H1 (cell line): Measurements from ENCODE around the gene PTGES2. TPM values are rescaled to one million over a fixed set of nuclear protein-coding genes. Genes with fewer than 3 reads are reported as not detected.

ENCODE experiments used
- CTCF ChIA-PET: fragments of 300-600 bp; sonication (Branson Sonifier 250); formaldehyde crosslinking; loops from one replicate; lab custom pipeline; 2021; ENCODE audit not compliant: partially characterized antibody; lab: Charles Lee
- POLR2A ChIA-PET: fragments of 300-600 bp; sonication (Branson Sonifier 250); formaldehyde crosslinking; loops from one replicate; lab custom pipeline; 2021; ENCODE audit warnings: inconsistent platforms; ENCODE audit not compliant: partially characterized antibody; lab: Charles Lee
- DNase-seq, 2 experiments: peaks; one replicate each; pipeline versions ENCODE4 v3.0.0 to v3.0.0-alpha.2; 2010 to 2022; ENCODE audit warnings: low spot score in 2 of 2, low read depth in 1 of 2, mixed read lengths in 1 of 2
- FAIRE-seq: peaks from 2 replicates; lab custom pipeline; 2011; peaks lifted over from hg19 to GRCh38; lab: Jason Lieb, UNC
- H2AFZ ChIP-seq: 2 replicates; pipeline ENCODE4 v1.8.1; 2012; ENCODE audit warnings: low read length, inconsistent platforms
- H2AK5ac ChIP-seq: 2 replicates; pipeline ENCODE4 v1.6.1; 2013; ENCODE audit warnings: low read depth, low read length
- H2BK120ac ChIP-seq: replicated peaks from 2 replicates; pipeline ENCODE3; 2013; ENCODE audit warnings: low read depth, low read length, inconsistent platforms
- H2BK12ac ChIP-seq: 2 replicates; pipeline ENCODE4 v1.6.1; 2013; ENCODE audit warnings: low read depth, low read length
- H2BK15ac ChIP-seq: 2 replicates; pipeline ENCODE4 v1.6.1; 2013; ENCODE audit warnings: low read length
- H2BK20ac ChIP-seq: 2 replicates; pipeline ENCODE4 v1.6.1; 2013; ENCODE audit warnings: low read length
- H2BK5ac ChIP-seq: 2 replicates; pipeline ENCODE4 v1.6.1; 2013; ENCODE audit warnings: low read depth, low read length
- H3K14ac ChIP-seq: 2 replicates; pipeline ENCODE4 v1.6.1; 2013; ENCODE audit warnings: inconsistent platforms; ENCODE audit not compliant: insufficient read length
- H3K18ac ChIP-seq: 2 replicates; pipeline ENCODE4 v1.6.1; 2013; ENCODE audit warnings: low read length; ENCODE audit errors: extremely low read depth
- H3K23ac ChIP-seq: 2 replicates; pipeline ENCODE4 v1.6.1; 2013; ENCODE audit warnings: inconsistent platforms; ENCODE audit not compliant: insufficient read length
- H3K23me2 ChIP-seq: 2 replicates; pipeline ENCODE4 v1.6.1; 2013; ENCODE audit warnings: low read depth, low read length
- H3K27ac ChIP-seq: 2 replicates; pipeline ENCODE4 v1.6.1; 2011; ENCODE audit warnings: low read depth, low read length, inconsistent platforms
- H3K27me3 ChIP-seq, 4 experiments: replicated peaks in 1 of 4; 1 replicate in 1 of 4; 2 replicates in 3 of 4; pipeline versions ENCODE4 v1.6.1 to v1.8.1; 2011 to 2013; ENCODE audit warnings: low read length in 3 of 4, mild to moderate bottlenecking in 3 of 4, inconsistent platforms in 2 of 4, mixed read lengths in 2 of 4, moderate library complexity in 1 of 4; ENCODE audit not compliant: control insufficient read depth in 3 of 4, insufficient read depth in 3 of 4; ENCODE audit errors: extremely low read depth in 1 of 4
- H3K36me3 ChIP-seq, 4 experiments: 2 replicates each; pipeline versions ENCODE4 v1.6.1 to v1.8.1; 2011 to 2013; ENCODE audit warnings: mild to moderate bottlenecking in 4 of 4, low read length in 3 of 4, moderate library complexity in 2 of 4, control low read depth in 1 of 4, inconsistent platforms in 1 of 4; ENCODE audit not compliant: insufficient read depth in 4 of 4, control insufficient read depth in 2 of 4
- H3K4ac ChIP-seq: replicated peaks from 2 replicates; pipeline ENCODE3; 2013; ENCODE audit warnings: low read length, low read depth, mixed read lengths, inconsistent platforms; ENCODE audit not compliant: insufficient read length
- H3K4me1 ChIP-seq, 4 experiments: replicated peaks in 1 of 4; 1 replicate in 1 of 4; 2 replicates in 3 of 4; pipeline versions ENCODE4 v1.6.1 to v1.8.1; 2011 to 2013; ENCODE audit warnings: low read length in 3 of 4, inconsistent platforms in 2 of 4, mixed read lengths in 1 of 4; ENCODE audit not compliant: insufficient read depth in 4 of 4, control insufficient read depth in 3 of 4
- H3K4me2 ChIP-seq, 2 experiments: 2 replicates each; pipeline versions ENCODE4 v1.6.1 to v1.8.1; 2011 to 2013; ENCODE audit warnings: low read depth in 2 of 2, low read length in 2 of 2, control low read depth in 1 of 2, inconsistent platforms in 1 of 2, mild to moderate bottlenecking in 1 of 2; ENCODE audit not compliant: insufficient read depth in 1 of 2
- H3K4me3 ChIP-seq, 4 experiments: fragments of 200-600, 300-600 bp in 1 of 4; sonication (generic), shearing (Covaris generic), sonication (Bioruptor Twin) in 1 of 4; 2 replicates each; pipeline versions ENCODE4 v1.5.1 to v1.8.1; 2011 to 2016; ENCODE audit warnings: low read length in 4 of 4, low read depth in 3 of 4, control low read depth in 2 of 4, inconsistent platforms in 2 of 4, mild to moderate bottlenecking in 2 of 4, mixed read lengths in 1 of 4, moderate library complexity in 1 of 4; ENCODE audit not compliant: insufficient read depth in 2 of 4; ENCODE audit errors: extremely low read depth in 1 of 4
- H3K56ac ChIP-seq: replicated peaks from 2 replicates; pipeline ENCODE3; 2013; ENCODE audit warnings: low read depth, mild to moderate bottlenecking, mixed read lengths, low read length, inconsistent platforms; ENCODE audit not compliant: insufficient read length
- H3K79me1 ChIP-seq: 2 replicates; pipeline ENCODE4 v1.6.1; 2013; ENCODE audit warnings: low read depth, low read length, control low read depth
- H3K79me2 ChIP-seq, 2 experiments: 2 replicates each; pipeline versions ENCODE4 v1.6.1 to v1.8.1; 2012 to 2013; ENCODE audit warnings: low read length in 2 of 2, mild to moderate bottlenecking in 2 of 2, inconsistent platforms in 1 of 2; ENCODE audit not compliant: insufficient read depth in 2 of 2, control insufficient read depth in 1 of 2
- H3K9ac ChIP-seq, 4 experiments: replicated peaks in 1 of 4; 1 replicate in 1 of 4; 2 replicates in 3 of 4; pipeline versions ENCODE4 v1.6.1 to v1.8.1; 2011 to 2013; ENCODE audit warnings: low read depth in 3 of 4, low read length in 3 of 4, control low read depth in 2 of 4, mild to moderate bottlenecking in 2 of 4, moderate library complexity in 2 of 4, inconsistent platforms in 1 of 4; ENCODE audit errors: extremely low read depth in 1 of 4
- H3K9me3 ChIP-seq, 2 experiments: 2 replicates each; pipeline versions ENCODE4 v1.6.1 to v1.8.1; 2012 to 2013; ENCODE audit warnings: mild to moderate bottlenecking in 2 of 2, moderate library complexity in 2 of 2, control low read depth in 1 of 2, inconsistent platforms in 1 of 2, low read depth in 1 of 2, low read length in 1 of 2, mixed read lengths in 1 of 2; ENCODE audit not compliant: insufficient read depth in 2 of 2
- H4K20me1 ChIP-seq, 2 experiments: replicated peaks in 1 of 2; 2 replicates each; pipeline versions ENCODE3 to v1.8.1; 2011 to 2013; ENCODE audit warnings: inconsistent platforms in 2 of 2, low read length in 2 of 2, mild to moderate bottlenecking in 1 of 2; ENCODE audit not compliant: insufficient read depth in 2 of 2, control insufficient read depth in 1 of 2
- H4K5ac ChIP-seq: 2 replicates; pipeline ENCODE4 v1.6.1; 2013; ENCODE audit warnings: low read length, low read depth, mixed read lengths, inconsistent platforms; ENCODE audit not compliant: insufficient read length
- H4K8ac ChIP-seq: 2 replicates; pipeline ENCODE4 v1.8.0; 2013; ENCODE audit warnings: mild to moderate bottlenecking, moderate library complexity, low read length, inconsistent platforms; ENCODE audit not compliant: insufficient read depth; ENCODE audit errors: extremely low read depth
- H4K91ac ChIP-seq: replicated peaks from 2 replicates; pipeline ENCODE3; 2013; ENCODE audit warnings: low read length, mixed read lengths, inconsistent platforms; ENCODE audit not compliant: insufficient read length
- CHD1 ChIP-seq: IDR thresholded peaks from 2 replicates; pipeline ENCODE4 v1.6.1; 2012; ENCODE audit warnings: low read depth, low read length, improper control_type of control experiment
- CHD2 ChIP-seq: IDR thresholded peaks from 2 replicates; pipeline ENCODE4 v1.6.1; 2012; ENCODE audit warnings: low read length, improper control_type of control experiment
- HDAC6 ChIP-seq: IDR thresholded peaks from one replicate; pipeline ENCODE4 v1.7.1; 2012; ENCODE audit warnings: low read depth, mild to moderate bottlenecking, inconsistent platforms, low read length, moderate library complexity
- KDM5A ChIP-seq: fragments of 200-600 bp; IDR thresholded peaks from 2 replicates; pipeline ENCODE4 v1.7.1; 2012; ENCODE audit warnings: mild to moderate bottlenecking, low read length, inconsistent platforms, mixed read lengths
- NRF1 ChIP-seq: IDR thresholded peaks from 2 replicates; pipeline ENCODE4 v1.6.1; 2011; ENCODE audit warnings: mild to moderate bottlenecking, low read depth, low read length, improper control_type of control experiment
- POU5F1 ChIP-seq: IDR thresholded peaks from 2 replicates; pipeline ENCODE4 v1.6.1; 2011; ENCODE audit warnings: low read depth, mild to moderate bottlenecking, low read length, moderate library complexity
- SIX5 ChIP-seq: IDR thresholded peaks from 2 replicates; pipeline ENCODE4 v1.6.1; 2011; ENCODE audit warnings: mild to moderate bottlenecking, low read depth, low read length
- SRF ChIP-seq: IDR thresholded peaks from 2 replicates; pipeline ENCODE4 v1.6.1; 2011; ENCODE audit warnings: mild to moderate bottlenecking, low read depth, low read length, moderate library complexity
- TAF1 ChIP-seq: IDR thresholded peaks from 2 replicates; pipeline ENCODE4 v1.6.1; 2011; ENCODE audit warnings: mild to moderate bottlenecking, low read depth, low read length
- TAF7 ChIP-seq: optimal IDR thresholded peaks from 2 replicates; pipeline ENCODE3; 2011; ENCODE audit warnings: low read depth, mild to moderate bottlenecking, inconsistent platforms, low read length, moderate library complexity, borderline replicate concordance
- YY1 ChIP-seq: IDR thresholded peaks from 2 replicates; pipeline ENCODE4 v1.6.1; 2011; ENCODE audit warnings: low read depth, mild to moderate bottlenecking, low read length
- WGBS, 2 experiments: shearing (Covaris generic) in 1 of 2; methylation state at CpG; one replicate each; pipeline versions ENCODE4 v1.1.6 to v1.1.7; 2013 to 2015; ENCODE audit warnings: low lambda C conversion rate in 2 of 2, mixed read lengths in 2 of 2, inconsistent platforms in 1 of 2, low coverage in 1 of 2, missing lambda C conversion rate in 1 of 2; ENCODE audit not compliant: insufficient replicate concordance in 2 of 2, insufficient coverage in 1 of 2, insufficient read length in 1 of 2; ENCODE audit errors: extremely low coverage in 1 of 2, missing lambda C conversion rate in 1 of 2; 5-methylcytosine and 5-hydroxymethylcytosine counted together
- polyA plus RNA-seq, 7 experiments: library from polyadenylated mRNA; depleted of rRNA in 3 of 7; stranded (reverse) in 5 of 7; unstranded in 2 of 7; fragments of >200 nt in 5 of 7; fragments of 200-250 nt in 2 of 7; gene quantifications; 1 replicate in 5 of 7; 2 replicates in 1 of 7; 4 replicates in 1 of 7; pipeline versions ENCODE4 v1.2.1 to v1.2.3, GENCODE V29; 2011 to 2013; ENCODE audit warnings: missing spikeins in 2 of 7, mixed read lengths in 2 of 7
- total RNA-seq: library from RNA; stranded (reverse); fragmentation: NEBNext Ultra II Directional; extraction: Animal tissue kit (Norgen Biotek cat#: 25700); gene quantifications from 2 replicates; pipeline ENCODE4 v1.2.1, GENCODE V29; 2021
- TF ChIP-seq, protein P1 (sequence below): IDR thresholded peaks from 2 replicates; pipeline ENCODE4 v1.6.1; 2011; ENCODE audit warnings: low read length, improper control_type of control experiment

The PTGES2 gene
- total and polyA plus RNA-seq, 2 of the 8 experiments (the other 6 are each of a cell fraction or from before 2014, with no cell fraction given) = 80.7 to 81.2 TPM

GRCh38 chr9:128120061-128120740 lies 7.3 kb downstream of the PTGES2 start:
- WGBS, 2 experiments = 86% methylated on average over 20 of the region's 20 CpGs; no CpG with 5 or more reads in 1 of the 2 experiments
- no peak overlapping the region for H2BK120ac ChIP-seq
- H3K9ac ChIP-seq = no peak overlapping the region
- peak overlapping the region; percentile 4; the same call in 1 of the 2 replicates for H4K8ac ChIP-seq
- H4K20me1 ChIP-seq = peaks cover 3 to 24% of the 10 kb centered on the region in 2 experiments
- no peaks in the 10 kb centered on the region for H3K23me2 ChIP-seq
- peaks cover 0 to 4% (median under 1%) of the 10 kb centered on the region in 4 experiments; a peak in 3 of 7 replicates for H3K4me1 ChIP-seq
- H3K56ac ChIP-seq = no peak overlapping the region
- no peak overlapping the region for H2BK15ac ChIP-seq
- H3K18ac ChIP-seq = no peak overlapping the region
- H2BK5ac ChIP-seq = no peak overlapping the region
- no peak overlapping the region for H3K27ac ChIP-seq
- H3K27me3 ChIP-seq = no peaks in the 10 kb centered on the region
- no peak overlapping the region for H3K4me2 ChIP-seq
- peaks cover 0 to 4% of the 10 kb centered on the region in 2 experiments; a peak in 1 of 4 replicates for H3K79me2 ChIP-seq
- no peak overlapping the region for H2BK12ac ChIP-seq
- CTCF ChIA-PET = interaction anchor here (0.6 to 2.4 kb wide), 6 partner anchors 9 to 232 kb away, joined by 3 to 11 read pairs (median 3); no protein-coding TSS in a partner anchor
- H3K79me1 ChIP-seq = no peaks in the 10 kb centered on the region; the same call in 1 of the 2 replicates
- POLR2A ChIA-PET = interaction anchor here (0.6 to 1.8 kb wide), 7 partner anchors 9 to 51 kb away, joined by 3 to 6 read pairs (median 4); no protein-coding TSS in a partner anchor
- no peak overlapping the region for H2AFZ ChIP-seq
- no peak overlapping the region for H4K5ac ChIP-seq
- no peak overlapping the region for H3K14ac ChIP-seq
- no peak overlapping the region for H3K23ac ChIP-seq
- no peak overlapping the region for H3K4ac ChIP-seq
- no peak overlapping the region for H2BK20ac ChIP-seq
- no peak for DNase-seq
- H3K9me3 ChIP-seq = no peaks in the 10 kb centered on the region
- no peak overlapping the region for H3K4me3 ChIP-seq
- no peak overlapping the region for H2AK5ac ChIP-seq
- H4K91ac ChIP-seq = no peak overlapping the region
- peaks cover 2 to 26% (median 8%) of the 10 kb centered on the region in 4 experiments; a peak in 4 of 8 replicates for H3K36me3 ChIP-seq
- FAIRE-seq = no peak
- TF ChIP-seq YY1 (no peak), TAF7 (no peak), POU5F1 (no peak), CHD2 (no peak), SRF (no peak), TAF1 (no peak), NRF1 (no peak), SIX5 (no peak), CHD1 (no peak), KDM5A (no peak), HDAC6 (no peak)
- TF ChIP-seq, protein P1, sequence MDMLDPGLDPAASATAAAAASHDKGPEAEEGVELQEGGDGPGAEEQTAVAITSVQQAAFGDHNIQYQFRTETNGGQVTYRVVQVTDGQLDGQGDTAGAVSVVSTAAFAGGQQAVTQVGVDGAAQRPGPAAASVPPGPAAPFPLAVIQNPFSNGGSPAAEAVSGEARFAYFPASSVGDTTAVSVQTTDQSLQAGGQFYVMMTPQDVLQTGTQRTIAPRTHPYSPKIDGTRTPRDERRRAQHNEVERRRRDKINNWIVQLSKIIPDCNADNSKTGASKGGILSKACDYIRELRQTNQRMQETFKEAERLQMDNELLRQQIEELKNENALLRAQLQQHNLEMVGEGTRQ = no peak
